ENCODE measurements around the gene H6PD.

Gene H6PD

GRCh38 chr1:9307303-9307702 is 72.7 kb downstream of the H6PD start:
- no peak for DNase-seq (ENCODE audit: low read depth, low spot score)
- H3K4me3 ChIP-seq (ENCODE audit: low read length): no peak overlapping the region

- DNase-seq (ENCODE audit: low read depth, low spot score): no peak
- H3K4me3 ChIP-seq (ENCODE audit: low read length): no peak overlapping the region
These were observed 73.7 kb downstream of the H6PD start for GRCh38 chr1:9308236-9308785.

- no peak overlapping the region for H3K4me3 ChIP-seq (ENCODE audit: low read length)
- no peak for DNase-seq (ENCODE audit: low read depth, low spot score)
These were observed 74.5 kb downstream of the H6PD start for GRCh38 chr1:9309080-9309479.

- DNase-seq (ENCODE audit: low read depth, low spot score): no peak
- no peak overlapping the region for H3K4me3 ChIP-seq (ENCODE audit: low read length)
These were observed 75.4 kb downstream of the H6PD start for GRCh38 chr1:9309991-9310390.

GRCh38 chr1:9311029-9311428 is 76.5 kb downstream of the H6PD start:
- no peak overlapping the region for H3K4me3 ChIP-seq (ENCODE audit: low read length)

GRCh38 chr1:9311479-9311878 is 76.9 kb downstream of the H6PD start:
- no peak for DNase-seq (ENCODE audit: low read depth, low spot score)
- H3K4me3 ChIP-seq (ENCODE audit: low read length): no peak overlapping the region

More at GRCh38 chr1:9311029-9311428, 76.5 kb downstream of the H6PD start:
- DNase-seq (ENCODE audit: low read depth, low spot score): no peak

GRCh38 chr1:9312168-9312720 is 77.7 kb downstream of the H6PD start:
- no peak overlapping the region for H3K4me3 ChIP-seq (ENCODE audit: low read length)
- no peak for DNase-seq (ENCODE audit: low read depth, low spot score)

GRCh38 chr1:9313576-9313975 is 79.0 kb downstream of the H6PD start:
- DNase-seq (ENCODE audit: low read depth, low spot score): no peak
- no peak overlapping the region for H3K4me3 ChIP-seq (ENCODE audit: low read length)

- H3K4me3 ChIP-seq (ENCODE audit: low read length): no peak overlapping the region
- DNase-seq (ENCODE audit: low read depth, low spot score): no peak
These were observed 79.5 kb downstream of the H6PD start for GRCh38 chr1:9314111-9314510.

GRCh38 chr1:9314711-9315379 is 80.3 kb downstream of the H6PD start:
- DNase-seq (ENCODE audit: low read depth, low spot score): no peak
- H3K4me3 ChIP-seq (ENCODE audit: low read length): peak overlapping the region; percentile 16

GRCh38 chr1:9315411-9316079 is 81.0 kb downstream of the H6PD start:
- DNase-seq (ENCODE audit: low read depth, low spot score): peak; percentile 73
- peak overlapping the region; percentile 16 for H3K4me3 ChIP-seq (ENCODE audit: low read length)

- no peak overlapping the region for H3K4me3 ChIP-seq (ENCODE audit: low read length)
- no peak for DNase-seq (ENCODE audit: low read depth, low spot score)
These were observed 81.5 kb downstream of the H6PD start for GRCh38 chr1:9316080-9316444.

- DNase-seq (ENCODE audit: low read depth, low spot score): no peak
- no peak overlapping the region for H3K4me3 ChIP-seq (ENCODE audit: low read length)
These were observed 81.9 kb downstream of the H6PD start for GRCh38 chr1:9316512-9316911.

GRCh38 chr1:9317072-9317471 is 82.5 kb downstream of the H6PD start:
- no peak overlapping the region for H3K4me3 ChIP-seq (ENCODE audit: low read length)

GRCh38 chr1:9317591-9318417 is 83.2 kb downstream of the H6PD start:
- H3K4me3 ChIP-seq (ENCODE audit: low read length): no peak overlapping the region
- DNase-seq (ENCODE audit: low read depth, low spot score): no peak

More at GRCh38 chr1:9317072-9317471, 82.5 kb downstream of the H6PD start:
- no peak for DNase-seq (ENCODE audit: low read depth, low spot score)

- DNase-seq (ENCODE audit: low read depth, low spot score): no peak
- H3K4me3 ChIP-seq (ENCODE audit: low read length): no peak overlapping the region
These were observed 84.7 kb downstream of the H6PD start for GRCh38 chr1:9319208-9319788.

GRCh38 chr1:9319789-9320519 is 85.4 kb downstream of the H6PD start:
- DNase-seq (ENCODE audit: low read depth, low spot score): no peak
- H3K4me3 ChIP-seq (ENCODE audit: low read length): no peak overlapping the region

Measured in Jurkat, Clone E6-1 (cell line).